ENCODE results near the gene SRL.
"Not testable (repeated sequence)": the region's sequence is repeated elsewhere in the genome, so short reads cannot be mapped to it uniquely, and the experiment has no call there.

SRL gene

DNA sequence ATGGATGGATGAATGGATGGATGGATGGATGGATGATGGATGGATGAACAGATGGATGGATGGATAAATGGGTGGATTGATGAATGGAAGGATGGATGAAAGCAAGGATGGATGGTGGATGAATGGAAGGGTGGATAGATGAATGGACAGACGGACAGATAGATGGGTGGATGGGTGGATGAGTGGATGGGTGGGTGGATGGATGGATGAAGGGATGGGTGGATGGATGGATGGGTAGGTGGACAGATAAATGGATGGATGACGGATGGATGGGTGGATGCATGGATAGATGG is 14.9 kb downstream of the SRL start:
- DNase-seq (ENCODE audit: low spot score), result no peak
- no peak for FAIRE-seq

DNA sequence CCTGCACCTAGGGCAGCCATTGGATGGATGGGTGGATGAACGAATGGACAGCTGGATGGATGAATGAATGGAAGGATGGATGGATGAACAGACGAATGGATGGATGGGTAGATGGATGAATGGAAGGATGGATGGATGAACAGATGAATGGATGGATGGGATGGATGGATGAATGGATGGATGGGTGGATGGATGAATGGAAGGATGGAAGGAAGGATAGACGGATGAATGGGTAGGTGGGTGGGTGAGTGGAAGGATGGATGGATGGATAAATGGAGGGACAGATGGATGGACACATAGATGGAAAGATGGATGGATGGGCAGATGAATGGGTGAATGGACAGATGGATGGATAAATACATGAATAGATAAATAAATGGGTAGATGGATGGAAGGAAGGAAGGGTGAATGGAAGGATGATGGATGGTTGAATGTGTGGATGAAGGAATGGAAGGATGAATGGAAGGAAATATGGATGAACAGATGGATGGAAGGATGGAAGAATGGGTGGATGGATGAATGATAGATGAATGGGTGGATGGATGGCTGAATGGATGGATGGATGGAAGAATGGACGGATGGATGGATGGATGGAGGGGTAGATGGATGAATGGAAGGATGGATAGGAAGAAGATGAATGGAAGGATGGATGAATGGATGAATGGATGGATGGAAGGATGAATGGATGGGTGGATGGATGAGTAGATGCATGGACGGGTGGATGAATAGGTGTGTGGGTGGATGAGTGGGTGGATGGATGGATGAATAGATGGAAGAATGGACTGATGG is 15.4 kb downstream of the SRL start:
- no peak for DNase-seq (ENCODE audit: low spot score)
- no peak for FAIRE-seq

DNA sequence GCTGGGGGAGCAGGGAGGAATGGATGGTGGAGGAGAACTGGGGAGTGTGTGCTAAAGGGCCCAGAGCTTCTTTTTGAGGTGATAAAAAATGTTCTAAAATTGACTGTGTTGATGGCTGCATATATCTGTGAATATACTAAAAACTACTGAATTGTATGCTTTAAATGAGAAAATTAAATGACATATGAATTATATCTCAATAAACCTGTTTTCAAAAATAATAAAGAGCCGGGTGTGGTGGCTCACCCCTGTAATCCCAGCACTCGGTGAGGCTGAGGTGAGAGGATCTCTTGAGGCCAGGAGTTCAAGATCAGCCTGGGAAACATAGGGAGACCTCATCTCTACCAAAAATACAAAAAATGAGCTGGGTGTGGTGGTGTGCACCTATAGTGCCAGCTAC is 16.8 kb downstream of the SRL start:
- FAIRE-seq, result no peak
- DNase-seq (ENCODE audit: low spot score), result no peak

DNA sequence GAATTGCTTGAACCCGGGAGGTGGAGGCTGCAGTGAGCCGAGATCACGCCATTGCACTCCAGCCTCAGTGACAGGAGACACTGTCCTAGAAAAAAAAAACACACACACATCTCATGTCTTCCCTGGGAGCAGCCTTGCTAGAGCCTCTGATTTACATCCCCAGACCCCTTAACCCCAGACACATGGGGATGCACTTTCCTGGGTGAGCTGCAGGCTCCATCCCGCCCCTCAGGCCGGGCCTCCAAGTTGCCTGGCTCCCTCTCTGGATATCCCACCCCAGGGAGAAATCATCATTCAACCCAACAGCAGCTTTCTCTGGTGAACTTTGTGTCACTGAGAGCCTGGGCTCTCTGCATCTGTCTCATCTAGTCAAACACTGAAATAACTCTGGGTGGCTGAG is 21.5 kb downstream of the SRL start:
- FAIRE-seq (no peak), DNase-seq (ENCODE audit: low spot score) (no peak)

DNA sequence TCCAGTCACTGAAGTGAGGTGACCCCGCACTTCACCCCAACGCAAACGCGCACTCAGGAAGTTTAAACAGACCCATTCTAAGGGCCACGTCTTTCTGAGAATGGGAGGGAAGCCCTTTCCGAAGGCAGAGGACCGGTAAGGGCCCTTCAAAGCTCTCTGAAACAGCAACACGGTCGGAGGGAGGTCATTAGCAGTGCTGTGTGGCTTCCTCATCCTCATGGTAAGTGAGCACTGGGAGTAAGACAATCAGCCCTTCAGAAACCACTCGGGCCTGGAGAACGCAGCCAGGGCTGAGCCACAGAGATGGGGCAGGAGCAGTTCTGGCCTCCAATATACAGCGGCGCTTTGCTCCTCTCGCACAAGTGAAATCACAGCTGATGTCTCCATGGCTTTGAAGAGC is 23.7 kb downstream of the SRL start:
- FAIRE-seq (no peak), DNase-seq (ENCODE audit: low spot score) (no peak)

DNA sequence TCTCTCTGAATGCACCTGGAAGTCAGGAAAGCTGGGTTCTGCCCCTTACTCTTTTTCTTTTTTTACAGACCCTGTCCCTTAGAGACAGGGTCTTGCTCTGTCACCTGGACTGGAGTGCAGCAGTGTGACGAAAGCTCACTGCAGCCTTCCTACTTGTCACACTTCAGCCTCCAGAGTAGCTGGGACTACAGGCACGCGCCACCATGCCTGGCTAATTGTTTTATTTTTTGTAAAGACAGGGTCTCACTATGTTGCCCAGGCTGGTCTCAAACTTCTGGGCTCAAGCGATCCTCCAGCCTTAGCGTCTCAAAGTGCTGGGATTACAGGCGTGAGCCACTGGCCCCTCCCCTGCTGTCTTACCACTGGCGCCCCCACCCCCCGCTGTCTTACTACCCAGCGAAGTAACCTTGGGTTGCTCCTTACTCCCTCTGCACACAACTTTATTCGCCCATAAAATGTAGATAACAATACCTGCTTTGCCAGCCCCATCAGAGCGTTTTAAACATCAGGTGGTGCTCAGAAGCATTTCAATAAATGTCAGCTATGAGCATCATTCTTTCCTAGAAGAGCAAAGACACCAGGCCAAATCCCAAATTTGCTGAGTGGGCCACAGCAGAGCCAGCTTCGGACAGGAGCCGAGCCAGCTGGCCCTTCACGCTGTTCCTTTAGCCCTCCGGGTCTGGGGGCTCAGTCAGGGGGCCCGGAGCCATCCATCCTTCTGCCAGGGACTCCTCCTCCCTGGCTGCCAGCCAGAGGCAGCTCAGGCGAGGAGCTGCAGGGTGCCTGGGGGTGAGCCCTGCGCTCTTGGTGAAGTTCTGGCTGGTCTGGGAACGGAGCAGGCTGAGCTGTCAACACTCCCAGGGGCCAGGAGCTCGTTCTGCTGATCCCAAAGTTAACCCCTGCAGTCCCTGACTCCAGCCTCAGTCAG is 24.4 kb downstream of the SRL start:
- DNase-seq (ENCODE audit: low spot score) (no peak), FAIRE-seq (no peak)

DNA sequence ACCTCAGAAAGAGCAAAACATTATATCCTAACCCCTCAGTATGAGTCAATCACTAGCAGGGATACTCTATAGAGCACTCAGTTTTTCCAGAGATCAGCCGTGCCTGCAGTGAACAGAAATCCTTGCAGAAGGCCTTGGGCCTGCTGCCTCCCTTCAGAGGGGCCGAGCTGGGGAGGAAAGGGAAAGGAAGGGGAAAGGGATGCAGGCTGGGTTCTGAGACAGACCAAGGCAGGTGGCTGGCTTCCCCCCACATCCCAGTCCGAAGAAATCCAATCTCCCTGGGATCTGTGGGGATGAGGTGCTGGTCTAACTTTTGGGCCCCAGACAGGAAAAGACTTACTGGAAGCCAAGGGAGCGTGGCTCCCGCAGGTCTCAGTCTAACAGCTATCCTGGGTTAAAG is 25.3 kb downstream of the SRL start:
- FAIRE-seq, result no peak
- no peak for DNase-seq (ENCODE audit: low spot score)

DNA sequence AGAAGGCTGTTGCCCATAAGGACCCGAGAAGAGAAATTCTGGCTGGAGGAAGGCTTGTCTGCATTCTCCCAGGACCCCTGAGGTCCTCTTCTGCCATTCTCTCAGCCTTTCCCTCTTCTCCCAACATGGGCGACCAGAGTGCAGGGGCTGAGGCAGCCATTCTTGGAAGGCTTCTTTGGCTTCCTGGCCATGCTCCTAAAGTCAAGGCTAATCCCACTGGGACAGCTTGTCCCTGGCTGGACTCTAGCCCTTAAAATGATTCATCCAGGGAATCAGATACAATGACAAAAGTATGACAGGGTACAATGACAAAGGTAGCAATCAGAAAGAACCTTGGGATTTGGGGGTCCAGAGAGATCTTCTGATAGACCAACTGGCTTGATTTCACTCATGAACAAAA is 26.8 kb downstream of the SRL start:
- FAIRE-seq (no peak), DNase-seq (ENCODE audit: low spot score) (no peak)

DNA sequence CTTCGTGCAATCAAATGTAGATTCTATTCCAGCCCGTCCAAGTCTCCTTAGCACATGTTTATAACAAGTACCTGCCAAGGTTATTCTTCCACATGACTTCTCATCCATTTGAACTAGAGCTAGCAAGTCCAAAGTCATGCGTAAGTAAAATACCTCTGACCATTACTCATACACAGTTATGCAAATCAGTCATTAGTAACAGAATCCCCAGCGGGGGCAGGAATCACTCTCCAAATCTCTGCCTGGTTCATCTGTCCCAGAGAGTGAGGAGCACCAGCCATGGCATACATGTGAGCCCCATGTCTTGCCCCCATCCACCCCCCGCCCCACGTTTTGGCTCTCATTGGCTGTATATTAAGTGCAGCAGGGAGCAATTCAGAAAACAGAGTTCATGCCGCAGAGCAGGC is 27.7 kb downstream of the SRL start:
- peak; percentile 65 for FAIRE-seq

DNA sequence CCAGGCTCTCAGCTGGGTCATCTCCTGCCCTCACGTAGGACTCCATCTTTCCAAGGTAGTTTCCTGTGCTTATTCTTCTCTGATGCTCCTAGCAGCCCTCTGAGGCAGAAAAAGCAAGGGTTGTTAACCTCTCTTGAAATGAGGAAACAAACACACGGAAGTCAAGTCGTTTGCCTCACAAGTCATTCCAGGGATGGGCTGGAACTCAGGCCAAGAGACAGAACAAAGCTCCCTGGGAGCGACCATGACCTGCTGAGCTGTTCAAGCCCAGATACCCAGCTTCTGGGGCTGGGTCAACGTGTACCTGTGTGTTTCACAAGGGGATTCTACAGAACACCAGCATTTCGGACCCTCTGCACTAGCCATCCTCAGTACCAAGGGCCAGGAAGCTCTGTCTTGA is 28.1 kb downstream of the SRL start:
- FAIRE-seq (no peak), DNase-seq (ENCODE audit: low spot score) (no peak)

More for the DNA sequence above, 27.7 kb downstream of the SRL start:
- peak; percentile 74 for DNase-seq (ENCODE audit: low spot score)

DNA sequence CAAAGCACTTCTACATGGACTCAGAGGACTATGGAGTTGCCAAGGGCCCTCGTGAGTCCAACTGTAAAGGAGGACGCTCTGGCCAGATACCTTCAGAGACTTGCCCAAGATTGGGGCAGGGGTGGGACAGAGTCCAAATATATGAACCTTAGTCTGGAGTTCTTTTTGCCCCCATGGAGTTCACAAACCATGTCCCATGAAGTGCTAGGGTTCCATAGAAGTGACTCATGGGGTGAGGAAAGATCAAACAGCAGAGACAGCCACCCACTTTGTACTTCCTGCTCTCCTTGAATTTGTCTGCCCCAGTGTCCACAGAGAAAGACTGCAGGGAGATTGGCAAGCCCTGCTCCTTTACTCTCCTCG is 29.0 kb downstream of the SRL start:
- no peak for FAIRE-seq
- DNase-seq (ENCODE audit: low spot score), result peak; percentile 37

DNA sequence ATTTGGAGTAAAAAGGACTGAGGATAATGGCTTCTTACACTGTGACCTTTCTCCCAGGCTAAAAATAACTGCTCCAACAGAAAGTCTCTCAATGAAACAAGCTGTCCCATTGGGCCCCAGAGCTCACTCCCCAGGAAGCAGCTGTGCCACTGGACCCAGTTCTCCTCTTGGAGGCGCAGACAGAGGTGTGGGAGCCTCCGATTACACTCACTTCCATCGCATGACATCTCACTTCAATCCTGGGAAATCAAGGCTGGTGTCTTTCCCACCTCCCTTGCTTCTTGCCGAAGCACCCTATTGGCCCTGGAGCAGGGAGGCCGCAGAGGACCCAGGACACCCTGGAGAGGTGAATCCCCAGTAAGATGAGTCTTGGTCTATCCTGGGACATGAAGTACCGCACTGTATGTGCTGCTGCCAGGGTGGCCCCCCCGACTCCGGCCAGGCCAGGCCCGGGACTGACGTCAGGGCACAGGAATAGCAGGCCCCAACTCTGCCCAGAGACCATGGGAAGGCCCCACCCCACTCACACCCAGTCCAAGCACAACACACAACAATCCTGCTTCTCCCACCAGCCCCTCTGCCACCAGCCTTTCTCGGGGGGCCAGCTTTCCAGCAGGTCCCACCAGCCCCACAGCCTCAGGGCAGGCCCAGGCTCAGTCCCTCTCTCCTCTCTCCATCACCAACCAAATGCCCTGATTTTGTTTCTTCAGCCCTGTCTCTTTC is 29.5 kb downstream of the SRL start:
- no peak for DNase-seq (ENCODE audit: low spot score)

DNA sequence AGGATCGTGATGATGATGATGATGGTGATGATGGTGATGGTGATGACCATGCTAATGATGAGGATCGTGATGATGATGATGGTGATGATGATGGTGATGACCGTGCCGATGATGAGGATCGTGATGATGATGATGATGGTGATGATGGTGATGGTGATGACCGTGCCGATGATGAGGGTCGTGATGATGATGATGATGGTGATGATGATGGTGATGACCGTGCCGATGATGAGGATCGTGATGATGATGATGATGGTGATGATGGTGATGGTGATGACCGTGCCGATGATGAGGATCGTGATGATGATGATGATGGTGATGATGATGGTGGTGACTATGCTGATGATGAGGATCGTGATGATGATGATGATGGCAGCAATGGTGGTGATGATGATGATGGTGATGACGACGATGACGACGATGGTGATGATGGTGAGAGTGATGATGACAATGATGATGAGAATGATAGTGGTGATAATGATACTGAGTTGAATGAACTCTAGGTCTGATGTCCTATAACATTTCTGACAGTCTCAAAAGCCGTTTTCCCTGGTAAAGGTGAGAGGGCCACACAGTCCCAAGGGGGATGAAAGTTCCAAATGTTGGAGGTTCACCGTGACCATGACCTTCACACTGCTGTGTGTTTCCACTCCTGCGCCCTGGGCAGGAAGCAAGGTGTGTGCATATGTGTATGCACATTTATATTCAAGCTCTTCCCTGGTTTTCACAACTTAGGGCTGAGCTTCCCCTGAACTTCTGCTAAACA is 30.3 kb downstream of the SRL start:
- not testable (repeated sequence) for FAIRE-seq; DNase-seq (ENCODE audit: low spot score)

More for the DNA sequence above, 29.5 kb downstream of the SRL start:
- no peak for FAIRE-seq

DNA sequence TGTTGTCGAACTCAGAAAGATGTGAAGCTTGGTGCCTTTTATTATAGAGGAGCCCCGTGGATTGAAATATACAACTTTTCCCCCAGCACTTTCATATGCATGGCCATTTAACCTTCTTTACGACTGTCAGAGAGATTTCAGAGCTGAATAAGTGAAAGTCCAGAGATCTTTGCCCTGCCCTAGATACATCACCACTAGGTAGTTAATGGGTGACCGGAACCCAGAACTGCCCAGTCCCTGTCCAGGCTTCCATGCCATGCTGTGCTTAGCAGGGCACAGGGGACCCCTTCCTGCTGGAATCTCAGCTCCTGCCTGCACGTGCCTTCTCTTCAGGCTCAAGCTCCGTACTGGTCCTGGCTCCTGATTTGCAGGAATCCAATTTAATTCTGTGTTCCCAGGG is 32.2 kb downstream of the SRL start:
- no peak for DNase-seq (ENCODE audit: low spot score)
- FAIRE-seq, result no peak

DNA sequence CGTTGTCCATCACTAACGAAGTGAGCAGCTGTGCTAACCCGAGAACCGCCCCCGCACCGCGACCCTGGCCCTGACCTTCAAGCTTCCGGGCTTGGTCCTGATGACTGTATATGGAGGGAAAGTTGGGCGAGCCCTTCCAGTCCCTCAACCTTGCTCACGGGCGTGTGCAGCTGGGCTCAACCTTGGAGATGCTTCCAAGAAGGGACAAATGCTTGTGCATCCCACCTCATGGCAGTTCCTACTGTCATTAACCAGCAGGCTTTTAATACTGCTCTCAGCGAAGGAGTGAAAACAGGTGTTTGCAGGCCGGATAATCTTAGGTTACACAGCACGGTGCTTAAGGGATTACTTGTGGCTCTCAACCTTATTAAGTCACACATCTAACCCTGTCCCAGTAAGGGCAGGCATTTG is 33.5 kb downstream of the SRL start:
- DNase-seq (ENCODE audit: low spot score) (no peak), FAIRE-seq (no peak)

DNA sequence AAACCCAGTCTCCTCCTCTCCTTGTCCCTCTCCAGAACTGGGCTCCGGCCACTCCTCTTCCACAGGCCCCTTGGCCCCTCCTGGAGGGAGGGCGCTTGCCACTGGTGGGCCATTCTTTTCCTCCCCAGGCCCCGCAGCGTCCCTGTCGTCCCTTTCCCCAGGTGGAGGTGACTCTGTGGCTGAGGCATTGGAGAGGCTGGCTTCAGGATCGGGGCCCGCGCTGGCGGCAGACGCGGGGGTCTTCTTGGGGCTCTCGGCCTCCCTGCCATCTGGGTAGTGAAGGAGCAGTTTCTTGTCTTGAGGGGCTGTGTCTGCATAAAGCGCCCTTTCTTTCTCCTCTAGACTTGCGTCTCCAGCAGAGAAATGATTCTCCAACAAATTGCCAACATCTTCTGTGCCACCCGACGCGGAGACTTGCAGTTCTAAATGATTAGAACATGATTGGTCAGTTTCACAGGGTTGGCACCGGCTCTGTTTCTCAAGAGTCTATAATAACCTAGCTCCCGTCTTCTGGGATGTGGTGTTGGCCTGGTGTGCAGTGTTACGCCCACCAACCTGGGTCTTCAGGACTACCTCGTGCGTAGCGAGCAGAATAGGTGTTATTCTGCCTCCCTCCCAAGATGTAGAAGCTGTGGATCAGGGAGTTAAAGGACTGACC is 34.1 kb downstream of the SRL start:
- FAIRE-seq (no peak), DNase-seq (ENCODE audit: low spot score) (no peak)

DNA sequence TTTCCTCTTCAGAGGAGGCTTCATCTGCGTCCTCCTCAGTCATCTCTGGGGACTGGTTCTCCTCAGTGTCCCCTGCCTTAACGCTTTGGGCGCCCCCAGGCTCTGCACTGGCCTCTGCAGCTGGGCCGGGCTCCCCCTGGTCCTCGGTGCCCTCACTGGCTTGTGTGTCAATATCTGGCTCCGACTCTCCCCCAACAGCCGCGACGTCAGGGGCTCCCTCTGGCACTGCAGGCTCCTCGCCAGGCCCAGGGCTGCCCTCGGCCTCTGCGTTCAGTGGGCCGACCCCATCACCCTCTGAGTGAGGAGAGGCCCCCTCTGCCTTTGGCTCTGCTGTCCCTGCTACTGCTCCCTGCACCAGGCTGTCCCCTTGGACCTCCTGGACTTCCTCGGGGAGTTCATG is 34.7 kb downstream of the SRL start:
- DNase-seq (ENCODE audit: low spot score) (no peak), FAIRE-seq (no peak)

DNA sequence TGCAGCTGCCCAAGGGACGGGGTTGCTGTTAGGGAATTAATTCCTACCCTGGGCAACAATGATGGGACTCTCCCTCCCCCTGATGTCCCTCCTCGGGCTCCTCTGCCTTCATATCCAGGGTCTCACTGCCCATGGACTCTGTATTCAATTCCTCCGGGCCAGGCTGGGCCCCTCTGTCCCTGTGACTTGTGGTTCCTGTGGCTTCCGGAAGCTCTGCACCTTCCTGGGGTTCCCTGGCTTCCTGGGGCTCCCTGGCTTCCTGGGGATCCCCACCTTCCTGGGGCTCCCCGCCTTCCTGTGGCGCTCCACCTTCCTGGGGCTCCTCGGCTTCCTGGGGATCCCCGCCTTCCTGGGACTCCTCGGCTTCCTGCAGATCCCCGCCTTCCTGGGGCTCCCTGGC is 35.2 kb downstream of the SRL start:
- DNase-seq (ENCODE audit: low spot score), result no peak
- FAIRE-seq, result no peak

DNA sequence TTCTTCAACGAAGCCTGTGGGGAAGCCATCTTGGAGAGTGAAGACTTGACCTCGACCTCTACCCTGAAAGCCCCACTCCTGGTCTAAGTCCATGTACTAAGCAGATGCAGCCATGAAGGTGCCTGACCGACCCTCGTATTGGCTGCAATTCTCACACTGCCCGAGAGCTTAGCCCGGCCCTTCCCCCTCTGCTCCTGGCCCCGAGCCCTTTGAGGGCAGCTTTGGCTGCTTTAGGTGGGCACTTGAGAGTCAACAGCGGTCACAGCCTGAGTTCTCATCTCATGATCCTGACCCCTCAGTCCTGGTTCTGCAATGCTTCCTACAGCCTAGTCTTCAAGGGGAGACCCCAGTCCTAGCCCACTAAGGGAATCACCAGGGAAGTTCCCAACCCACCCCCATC is 35.9 kb downstream of the SRL start:
- DNase-seq (ENCODE audit: low spot score) (no peak), FAIRE-seq (no peak)

DNA sequence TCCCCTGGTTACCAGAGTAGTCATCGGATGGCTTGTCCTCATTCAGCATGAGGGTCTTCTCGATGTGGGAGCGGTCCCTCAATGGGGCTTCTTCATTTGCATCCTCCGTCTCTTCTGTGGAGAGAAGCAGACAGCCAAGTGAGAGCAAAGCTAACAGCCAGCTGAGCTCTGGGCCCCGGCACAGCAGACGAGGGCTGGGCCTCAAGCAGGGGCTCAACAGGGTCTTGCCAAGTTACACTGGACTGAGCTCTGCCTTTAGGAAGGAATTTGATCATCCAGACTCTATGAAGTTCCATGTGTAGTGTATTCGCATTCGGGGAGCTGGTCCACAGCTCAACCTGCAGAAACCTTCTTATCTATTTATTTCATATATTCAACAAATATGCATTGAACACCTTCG is 37.4 kb downstream of the SRL start:
- FAIRE-seq, result no peak
- no peak for DNase-seq (ENCODE audit: low spot score)

DNA sequence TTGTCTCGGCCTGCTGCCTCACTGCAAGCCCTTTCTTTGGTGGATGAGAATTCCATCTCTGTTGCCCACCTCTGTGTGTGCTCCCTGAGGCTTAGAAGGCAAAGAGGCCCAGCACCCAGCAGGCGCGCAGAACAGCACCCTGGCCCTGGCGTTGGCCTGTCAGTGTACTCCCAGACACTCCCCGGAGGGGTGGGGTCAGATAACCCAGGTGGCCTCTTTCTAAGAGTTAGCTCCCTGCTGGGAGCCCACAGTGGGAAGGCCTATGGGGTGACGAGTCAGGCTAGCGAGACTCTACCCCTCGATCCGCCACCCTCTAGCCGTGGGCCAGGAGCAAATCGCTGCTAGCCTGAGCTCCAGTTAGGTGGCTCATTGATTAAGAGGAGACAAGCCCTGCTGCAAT is 38.1 kb downstream of the SRL start:
- DNase-seq (ENCODE audit: low spot score) (no peak), FAIRE-seq (no peak)
